DOHH2 (cell line): ENCODE results near the gene AFDN.

Experiments used
- H3F3A ChIP-seq: fragments of 200-600 bp; sonication (generic), shearing (Covaris generic); 2 replicates; pipeline ENCODE4 v1.6.0; 2016; ENCODE audit warnings: antibody characterized with exemption, mild to moderate bottlenecking; ENCODE audit not compliant: control insufficient read depth, insufficient read depth
- H3K27ac ChIP-seq: fragments of 200-600 bp; sonication (generic); 2 replicates; pipeline ENCODE4 v1.5.1; 2014; ENCODE audit warnings: low read depth, mild to moderate bottlenecking, low read length, moderate library complexity
- H3K27me3 ChIP-seq: fragments of 200-600 bp; sonication (generic); 2 replicates; pipeline ENCODE4 v1.6.1; 2014; ENCODE audit warnings: mild to moderate bottlenecking, low read length, mixed read lengths; ENCODE audit not compliant: control insufficient read depth
- H3K36me3 ChIP-seq: fragments of 200-600 bp; sonication (generic); 2 replicates; pipeline ENCODE4 v1.6.1; 2014; ENCODE audit warnings: mild to moderate bottlenecking, low read length, moderate library complexity, mixed read lengths; ENCODE audit not compliant: control insufficient read depth
- H3K4me1 ChIP-seq: fragments of 200-600 bp; sonication (generic); 2 replicates; pipeline ENCODE4 v1.6.1; 2014; ENCODE audit warnings: mild to moderate bottlenecking, low read length, mixed read lengths; ENCODE audit not compliant: control insufficient read depth
- H3K4me2 ChIP-seq: fragments of 200-600 bp; sonication (generic); 2 replicates; pipeline ENCODE4 v1.6.0; 2014; ENCODE audit warnings: mild to moderate bottlenecking, low read length, moderate library complexity
- H3K4me3 ChIP-seq: fragments of 200-600 bp; sonication (generic); 2 replicates; pipeline ENCODE4 v1.5.1; 2014; ENCODE audit warnings: mild to moderate bottlenecking, low read length, mixed read lengths
- H3K79me2 ChIP-seq: fragments of 200-600 bp; sonication (generic); 2 replicates; pipeline ENCODE4 v1.6.1; 2014; ENCODE audit warnings: mild to moderate bottlenecking, low read length, mixed read lengths; ENCODE audit not compliant: control insufficient read depth
- H3K9me2 ChIP-seq: fragments of 200-600 bp; sonication (generic); replicated peaks from 2 replicates; pipeline ENCODE4 v1.6.1; 2014; ENCODE audit warnings: mild to moderate bottlenecking, low read length, mixed read lengths; ENCODE audit not compliant: control insufficient read depth
- H3K9me3 ChIP-seq: fragments of 200-600 bp; sonication (generic); 2 replicates; pipeline ENCODE4 v1.6.1; 2014; ENCODE audit warnings: antibody characterized with exemption, low read length, mixed read lengths; ENCODE audit not compliant: control insufficient read depth, insufficient read depth
- H4K20me1 ChIP-seq: fragments of 200-600 bp; sonication (generic); 2 replicates; pipeline ENCODE4 v1.6.0; 2014; ENCODE audit warnings: low read depth, mild to moderate bottlenecking, antibody characterized with exemption, low read length, moderate library complexity; ENCODE audit not compliant: control insufficient read depth, insufficient read depth
- EZH2phosphoT487 ChIP-seq: fragments of 200-600 bp; sonication (generic); IDR thresholded peaks from 2 replicates; pipeline ENCODE4 v1.6.1; 2017; ENCODE audit warnings: borderline replicate concordance, mild to moderate bottlenecking, antibody characterized with exemption, low read length, moderate library complexity, mixed read lengths
- TF ChIP-seq, protein P1 (sequence below): fragments of 200-600 bp; sonication (generic); IDR thresholded peaks from one replicate; pipeline ENCODE4 v1.5.1; 2014; ENCODE audit warnings: antibody characterized with exemption, mild to moderate bottlenecking, low read depth, low read length; ENCODE audit not compliant: poor library complexity, severe bottlenecking

The AFDN gene

DNA sequence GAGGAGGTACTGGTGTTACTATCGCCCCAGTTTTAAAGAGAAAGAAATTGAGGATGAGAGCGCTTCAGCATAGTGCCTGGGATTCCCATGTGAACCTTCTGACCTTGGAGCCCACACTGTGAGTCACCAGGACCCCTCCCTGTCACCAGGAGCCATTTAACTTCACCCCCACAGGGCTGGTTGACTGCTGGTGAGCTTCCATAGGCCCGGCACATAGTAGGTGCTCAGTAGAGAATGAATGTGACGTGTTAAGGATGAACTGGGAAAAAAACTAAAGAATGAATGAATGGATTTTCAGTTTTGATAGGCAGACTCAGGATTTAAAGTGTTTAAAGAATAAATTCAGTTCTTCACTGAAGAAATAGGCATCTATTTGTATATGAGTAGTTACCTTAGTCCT, 117.4 kb downstream of the AFDN start:
- Histone ChIP-seq H3K4me1 (no peaks in the 10 kb centered on the region), H3K9me2 (no peaks in the 10 kb centered on the region), H3K27ac (no peak overlapping the region), H3F3A (no peaks in the 10 kb centered on the region), H3K27me3 (no peaks in the 10 kb centered on the region), H3K9me3 (no peaks in the 10 kb centered on the region), H3K79me2 (no peaks in the 10 kb centered on the region), H3K4me3 (no peak overlapping the region), H3K4me2 (no peak overlapping the region), H3K36me3 (peaks cover 14% of the 10 kb centered on the region), H4K20me1 (no peaks in the 10 kb centered on the region)
- no peak for TF ChIP-seq EZH2phosphoT487

DNA sequence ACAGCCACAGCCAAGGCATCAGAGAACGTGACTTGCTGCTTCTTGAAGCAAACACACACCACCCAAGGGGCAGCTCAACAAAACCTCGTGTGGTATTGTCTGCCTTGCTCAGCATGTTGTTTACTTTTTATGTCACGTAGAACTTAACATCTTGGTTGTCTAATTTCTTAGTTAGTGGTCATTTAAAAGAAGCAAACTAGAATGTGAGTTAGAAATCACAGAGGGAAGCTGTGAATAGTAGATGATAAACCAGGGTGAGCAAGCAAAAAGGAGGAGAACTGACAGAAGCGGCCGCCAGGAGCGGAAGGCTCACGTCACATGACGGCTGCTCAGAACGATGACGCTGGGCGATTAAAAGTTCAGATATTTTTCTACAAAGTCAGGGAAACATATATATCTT, 119.3 kb downstream of the AFDN start:
- no peak overlapping the region for H3K27ac ChIP-seq
- H3K9me2 ChIP-seq, result no peaks in the 10 kb centered on the region
- no peaks in the 10 kb centered on the region for H4K20me1 ChIP-seq
- H3K9me3 ChIP-seq, result no peaks in the 10 kb centered on the region
- no peak overlapping the region for H3K4me2 ChIP-seq
- no peak overlapping the region for H3K4me3 ChIP-seq
- no peaks in the 10 kb centered on the region for H3K4me1 ChIP-seq
- H3F3A ChIP-seq, result no peaks in the 10 kb centered on the region
- no peaks in the 10 kb centered on the region for H3K27me3 ChIP-seq
- peaks cover 23% of the 10 kb centered on the region for H3K36me3 ChIP-seq
- no peaks in the 10 kb centered on the region for H3K79me2 ChIP-seq
- TF ChIP-seq, protein P1, sequence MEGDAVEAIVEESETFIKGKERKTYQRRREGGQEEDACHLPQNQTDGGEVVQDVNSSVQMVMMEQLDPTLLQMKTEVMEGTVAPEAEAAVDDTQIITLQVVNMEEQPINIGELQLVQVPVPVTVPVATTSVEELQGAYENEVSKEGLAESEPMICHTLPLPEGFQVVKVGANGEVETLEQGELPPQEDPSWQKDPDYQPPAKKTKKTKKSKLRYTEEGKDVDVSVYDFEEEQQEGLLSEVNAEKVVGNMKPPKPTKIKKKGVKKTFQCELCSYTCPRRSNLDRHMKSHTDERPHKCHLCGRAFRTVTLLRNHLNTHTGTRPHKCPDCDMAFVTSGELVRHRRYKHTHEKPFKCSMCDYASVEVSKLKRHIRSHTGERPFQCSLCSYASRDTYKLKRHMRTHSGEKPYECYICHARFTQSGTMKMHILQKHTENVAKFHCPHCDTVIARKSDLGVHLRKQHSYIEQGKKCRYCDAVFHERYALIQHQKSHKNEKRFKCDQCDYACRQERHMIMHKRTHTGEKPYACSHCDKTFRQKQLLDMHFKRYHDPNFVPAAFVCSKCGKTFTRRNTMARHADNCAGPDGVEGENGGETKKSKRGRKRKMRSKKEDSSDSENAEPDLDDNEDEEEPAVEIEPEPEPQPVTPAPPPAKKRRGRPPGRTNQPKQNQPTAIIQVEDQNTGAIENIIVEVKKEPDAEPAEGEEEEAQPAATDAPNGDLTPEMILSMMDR, result no peak
- TF ChIP-seq EZH2phosphoT487, result no peak

DNA sequence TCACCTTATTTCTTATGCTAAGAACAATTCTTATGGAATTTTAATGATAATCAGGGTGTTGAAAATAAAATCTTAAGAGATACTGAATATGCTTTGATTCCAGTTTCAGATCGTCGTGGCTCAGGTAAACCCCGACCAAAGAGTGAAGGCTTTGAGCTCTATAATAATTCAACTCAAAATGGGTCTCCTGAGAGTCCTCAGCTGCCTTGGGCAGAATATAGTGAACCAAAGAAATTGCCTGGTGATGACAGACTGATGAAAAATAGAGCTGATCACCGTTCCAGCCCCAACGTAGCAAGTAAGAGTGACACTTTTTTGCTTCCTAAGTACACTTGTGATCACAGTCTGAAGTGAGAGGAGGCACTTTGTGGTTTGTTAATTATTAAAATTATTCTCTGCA, 119.9 kb downstream of the AFDN start:
- Histone ChIP-seq H3K36me3 (peaks cover 25% of the 10 kb centered on the region), H4K20me1 (no peaks in the 10 kb centered on the region)

DNA sequence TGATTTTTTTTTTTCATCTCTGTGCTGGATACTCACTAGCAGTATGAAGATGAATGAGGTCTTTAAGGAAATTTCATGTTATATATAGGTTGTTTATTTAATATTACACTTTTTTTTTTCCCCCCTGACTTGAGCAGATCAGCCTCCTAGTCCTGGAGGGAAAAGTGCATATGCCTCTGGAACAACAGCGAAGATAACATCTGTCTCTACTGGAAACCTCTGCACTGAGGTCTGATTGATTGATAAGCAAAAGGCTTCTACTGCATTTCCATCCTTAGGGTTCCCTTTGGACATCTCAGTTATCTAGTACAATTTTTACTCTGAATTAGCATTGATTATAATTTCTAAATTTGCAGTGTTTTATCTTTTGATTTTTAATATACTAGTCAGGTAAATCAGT, 121.0 kb downstream of the AFDN start:
- TF ChIP-seq, protein P1, result no peak
- TF ChIP-seq EZH2phosphoT487, result no peak
- Histone ChIP-seq H3K4me2 (no peak overlapping the region), H3F3A (no peaks in the 10 kb centered on the region), H3K4me3 (no peak overlapping the region), H3K9me2 (no peaks in the 10 kb centered on the region), H3K27me3 (no peaks in the 10 kb centered on the region), H3K79me2 (no peaks in the 10 kb centered on the region), H3K27ac (no peak overlapping the region), H3K36me3 (peaks cover 25% of the 10 kb centered on the region), H3K9me3 (no peaks in the 10 kb centered on the region), H3K4me1 (no peaks in the 10 kb centered on the region), H4K20me1 (no peaks in the 10 kb centered on the region)

More for the DNA sequence above, 119.9 kb downstream of the AFDN start:
- H3K27ac ChIP-seq, result no peak overlapping the region
- H3K9me3 ChIP-seq, result no peaks in the 10 kb centered on the region
- TF ChIP-seq EZH2phosphoT487, result no peak
- TF ChIP-seq, protein P1, result no peak
- H3K9me2 ChIP-seq, result no peaks in the 10 kb centered on the region
- H3K79me2 ChIP-seq, result no peaks in the 10 kb centered on the region
- no peak overlapping the region for H3K4me3 ChIP-seq
- H3K4me1 ChIP-seq, result no peaks in the 10 kb centered on the region
- H3F3A ChIP-seq, result no peaks in the 10 kb centered on the region
- no peaks in the 10 kb centered on the region for H3K27me3 ChIP-seq
- H3K4me2 ChIP-seq, result no peak overlapping the region
